Activated CD4-positive, alpha-beta T cell treated with anti-CD3 and anti-CD28 coated beads, Interleukin-10, Interleukin-2, amounts not matched to agents 100 ng/mL and 50 ng/mL, durations not matched to agents 16 hours and 8 hours (primary cell): ENCODE measurements around the gene TBCD.

Experiments
- DNase-seq: peaks from one replicate; pipeline ENCODE4 v3.0.0-alpha.2; 2020

The TBCD gene

DNA sequence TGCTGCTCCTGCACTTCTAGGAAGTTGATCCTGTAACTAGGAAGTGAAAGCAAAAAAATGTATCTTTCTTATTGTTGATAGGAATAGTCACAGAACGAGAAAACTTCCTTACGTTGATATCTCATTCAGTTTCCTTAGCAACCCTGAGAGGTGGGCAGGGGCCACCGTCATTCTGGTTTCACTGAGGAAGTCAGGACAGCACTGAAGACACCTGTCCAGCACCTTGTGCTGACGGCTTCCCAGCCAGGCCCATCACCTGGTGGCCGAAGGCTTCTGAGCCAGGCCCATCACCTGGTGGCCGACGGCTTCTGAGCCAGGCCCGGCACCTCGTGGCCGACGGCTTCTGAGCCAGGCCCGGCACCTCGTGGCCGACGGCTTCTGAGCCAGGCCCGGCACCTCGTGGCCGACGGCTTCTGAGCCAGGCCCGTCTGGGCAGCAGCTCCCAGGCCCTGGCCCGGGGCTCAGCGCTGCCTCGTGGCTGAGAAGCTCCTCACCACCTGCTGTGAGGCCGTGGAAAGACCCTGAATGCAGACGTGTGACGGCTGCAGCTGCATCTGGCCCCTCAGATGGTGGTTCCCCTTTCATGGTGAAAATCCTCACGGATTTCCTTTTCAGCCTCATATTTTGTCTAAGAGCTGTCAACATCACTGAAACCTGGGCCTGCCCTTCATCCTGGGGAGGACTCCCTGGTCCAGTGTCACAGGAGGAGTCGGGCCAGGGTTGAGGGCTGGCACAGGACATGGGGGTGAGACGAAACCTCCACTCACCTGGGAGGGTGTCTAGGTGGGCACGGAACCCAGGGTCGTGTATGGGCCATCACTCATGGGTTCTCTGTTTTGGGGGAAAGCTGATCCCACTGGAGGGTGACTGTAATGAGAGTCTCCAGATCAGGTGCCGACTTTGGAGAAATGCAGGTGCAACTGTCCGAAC, 121.0 kb downstream of the TBCD start:
- no peak for DNase-seq

- DNase-seq, result no peak
These were observed 121.7 kb downstream of the TBCD start for GRCh38 chr17:82873521-82873920.

GRCh38 chr17:82874011-82874835, 122.4 kb downstream of the TBCD start:
- DNase-seq, result no peak

DNA sequence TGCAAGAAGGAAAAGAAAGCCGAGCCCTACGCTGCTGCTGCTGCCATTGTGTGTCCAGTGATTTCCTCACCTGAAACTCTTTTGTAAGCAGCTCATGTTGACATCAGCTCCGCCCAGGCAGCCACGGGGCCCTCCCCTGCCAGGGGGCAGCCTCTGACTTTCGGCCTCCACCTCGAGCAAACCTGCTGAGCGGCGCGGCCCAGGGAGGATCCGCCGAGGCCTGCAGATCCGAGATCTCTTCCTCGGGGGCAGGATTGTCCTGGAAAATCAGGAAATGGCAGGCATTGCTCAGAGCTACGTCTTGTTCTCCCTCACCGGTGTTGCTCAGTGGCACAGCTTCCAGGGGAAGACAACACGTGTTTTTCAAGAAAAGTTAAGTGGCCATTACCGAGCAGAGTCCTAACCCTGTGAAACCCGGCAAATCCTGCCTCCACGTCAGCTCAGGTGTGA, 123.6 kb downstream of the TBCD start:
- DNase-seq, result no peak

DNA sequence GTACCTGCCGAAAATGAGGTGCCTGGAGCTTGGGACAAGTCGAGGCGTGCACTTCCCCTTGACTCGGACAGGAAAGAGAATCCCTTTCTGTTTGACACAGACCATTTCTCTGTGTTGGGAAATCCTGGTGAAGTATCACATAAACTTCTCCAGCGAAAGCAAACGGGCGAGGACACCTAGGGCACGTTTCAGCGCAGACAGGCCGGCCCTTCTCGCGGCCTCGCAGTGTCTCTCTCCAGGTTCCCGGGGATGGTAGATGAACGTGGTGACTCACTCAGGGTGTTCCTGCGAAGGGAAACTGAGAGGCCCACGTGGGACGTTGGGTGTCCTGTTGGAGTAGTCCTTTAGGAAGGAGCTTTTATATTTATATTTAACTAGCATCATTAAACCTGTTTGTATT, 124.3 kb downstream of the TBCD start:
- no peak for DNase-seq

DNA sequence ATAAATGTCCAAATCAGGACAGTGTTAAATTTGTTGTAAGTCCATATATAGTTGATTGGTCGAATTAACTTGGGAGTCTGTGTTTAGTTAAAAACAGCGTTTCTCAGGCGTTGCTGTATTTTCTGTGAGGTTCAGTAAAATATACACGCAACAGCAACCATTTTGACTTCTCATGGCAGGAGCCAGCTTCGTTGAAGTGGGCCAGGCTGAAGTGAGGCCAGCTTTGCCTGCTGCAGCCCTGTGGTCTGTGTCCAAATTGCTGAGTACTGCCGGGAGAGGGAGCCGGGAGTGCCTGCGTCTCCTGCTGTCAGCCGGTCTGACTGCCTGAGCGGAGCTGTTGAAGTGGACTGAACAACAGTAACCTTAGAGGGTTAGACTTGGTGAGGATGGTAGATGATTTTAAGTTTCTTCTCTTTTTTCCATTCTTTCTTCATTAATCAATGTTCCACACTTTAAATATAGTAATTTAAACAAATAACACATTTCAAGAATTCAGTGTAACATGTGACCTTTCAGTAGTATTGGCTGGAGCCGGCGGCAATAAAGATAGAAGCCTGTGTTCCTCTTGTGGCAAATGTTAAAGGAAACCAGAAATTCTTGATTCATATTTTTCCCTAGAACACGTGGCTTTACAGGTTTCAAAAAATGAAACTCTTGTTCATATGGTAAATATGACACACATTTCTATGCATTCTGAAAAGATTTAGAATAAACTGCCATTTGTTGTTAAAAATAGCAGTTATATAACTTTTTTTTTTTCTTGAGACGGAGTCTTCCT, 124.9 kb downstream of the TBCD start:
- DNase-seq, result peak; percentile 45

- no peak for DNase-seq
These were observed 126.7 kb downstream of the TBCD start for GRCh38 chr17:82878527-82878926.

GRCh38 chr17:82879241-82879640, 127.4 kb downstream of the TBCD start:
- DNase-seq, result no peak

DNA sequence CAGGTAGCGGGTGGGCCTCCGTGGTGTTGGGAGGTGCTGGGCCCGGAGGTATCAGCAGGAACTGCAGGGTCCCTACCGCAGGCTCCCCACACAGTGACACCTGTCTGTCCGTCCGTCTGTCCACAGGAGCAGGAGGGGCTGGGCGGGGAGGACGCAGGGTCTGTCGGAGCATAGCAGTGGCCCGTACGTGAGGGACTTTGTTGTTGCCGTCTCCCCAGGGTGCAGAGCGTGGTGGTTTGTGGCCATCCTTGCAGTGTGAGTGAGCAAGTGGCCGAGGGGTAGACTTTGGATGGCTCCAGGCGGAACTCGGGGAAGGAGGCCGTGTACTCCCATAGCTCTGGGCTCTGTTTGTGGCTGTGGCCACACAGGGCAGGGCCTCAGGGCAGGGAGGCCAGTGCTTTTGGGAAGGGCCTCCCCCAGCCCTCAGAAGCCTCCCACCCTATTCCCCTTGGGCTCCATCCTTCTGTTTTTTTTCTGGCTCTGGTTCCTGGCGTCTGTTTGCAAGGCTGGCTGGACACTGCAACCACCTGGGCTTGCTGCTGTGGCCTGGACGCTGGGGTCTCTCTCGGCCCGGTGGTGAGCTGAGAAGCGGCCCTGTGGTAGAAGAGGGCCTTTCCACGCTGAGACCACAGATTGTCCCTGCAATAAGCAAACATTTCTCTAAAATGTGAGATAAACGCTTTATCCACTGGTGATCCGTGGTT, 128.9 kb downstream of the TBCD start:
- no peak for DNase-seq

DNA sequence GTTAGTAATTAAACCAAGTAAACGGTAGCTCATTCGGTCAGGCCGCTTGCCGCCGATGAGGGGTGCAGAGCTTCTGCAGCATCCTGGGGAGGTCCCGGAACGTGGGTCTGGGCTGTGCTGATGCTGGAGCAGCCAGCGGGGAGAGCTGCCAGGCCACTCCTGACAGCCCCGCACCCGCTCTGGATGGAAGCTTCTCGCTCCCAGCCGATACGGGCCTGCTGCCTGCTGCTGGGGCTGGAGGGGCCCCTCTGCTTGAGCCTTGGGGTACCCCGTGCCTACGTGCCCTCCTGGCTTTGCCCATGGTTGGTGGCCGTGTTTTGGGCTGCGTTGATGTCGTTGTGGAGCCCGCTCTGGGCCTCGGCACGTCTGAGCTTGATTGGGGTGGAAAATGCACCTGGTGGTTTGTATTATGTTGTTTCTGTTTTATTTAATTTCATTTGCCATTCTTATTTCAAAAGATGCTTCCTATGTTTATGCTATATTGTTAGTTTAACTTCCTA, 129.5 kb downstream of the TBCD start:
- no peak for DNase-seq

DNA sequence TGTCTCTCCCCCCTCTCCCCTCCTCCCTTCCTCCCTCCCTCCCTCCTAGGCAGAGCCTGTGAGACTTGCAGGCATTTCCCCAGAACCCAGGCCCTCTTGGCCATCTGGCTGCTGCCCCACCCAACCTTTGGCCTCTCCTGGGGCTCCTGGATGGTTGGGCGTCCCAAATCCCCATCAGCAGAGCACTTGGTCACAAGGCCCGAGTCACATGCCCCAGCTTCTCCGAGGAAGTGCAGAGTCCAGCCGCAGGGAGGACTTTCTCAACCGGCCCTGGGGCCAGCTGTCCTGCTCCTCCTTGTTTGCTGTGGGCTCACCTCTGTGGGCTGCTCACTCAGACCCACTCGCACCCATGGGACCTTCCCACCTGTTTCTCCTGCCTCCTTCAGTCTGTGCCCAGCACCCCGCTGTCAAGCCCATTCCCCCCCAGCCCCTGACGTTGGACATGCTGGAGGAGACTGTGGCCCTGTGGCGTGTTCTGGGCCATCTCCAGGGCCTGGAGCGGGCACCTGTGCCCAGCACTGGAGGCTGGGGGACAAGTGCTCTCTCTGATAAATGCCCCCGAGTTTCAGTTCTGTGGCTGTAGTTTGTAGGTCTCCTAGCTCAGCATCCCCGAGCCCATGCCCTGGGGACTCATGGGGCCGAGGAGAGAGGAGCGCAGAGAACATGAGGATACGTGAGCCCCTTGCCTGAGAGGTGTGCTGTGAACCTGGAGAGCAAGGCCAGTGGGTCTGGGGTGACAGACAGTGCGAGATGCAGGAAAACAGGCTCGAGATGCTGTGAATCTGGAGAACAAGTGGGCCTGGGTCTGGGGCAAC, 130.2 kb downstream of the TBCD start:
- no peak for DNase-seq

GRCh38 chr17:82882715-82883418, 131.0 kb downstream of the TBCD start:
- DNase-seq, result peak; percentile 84

DNA sequence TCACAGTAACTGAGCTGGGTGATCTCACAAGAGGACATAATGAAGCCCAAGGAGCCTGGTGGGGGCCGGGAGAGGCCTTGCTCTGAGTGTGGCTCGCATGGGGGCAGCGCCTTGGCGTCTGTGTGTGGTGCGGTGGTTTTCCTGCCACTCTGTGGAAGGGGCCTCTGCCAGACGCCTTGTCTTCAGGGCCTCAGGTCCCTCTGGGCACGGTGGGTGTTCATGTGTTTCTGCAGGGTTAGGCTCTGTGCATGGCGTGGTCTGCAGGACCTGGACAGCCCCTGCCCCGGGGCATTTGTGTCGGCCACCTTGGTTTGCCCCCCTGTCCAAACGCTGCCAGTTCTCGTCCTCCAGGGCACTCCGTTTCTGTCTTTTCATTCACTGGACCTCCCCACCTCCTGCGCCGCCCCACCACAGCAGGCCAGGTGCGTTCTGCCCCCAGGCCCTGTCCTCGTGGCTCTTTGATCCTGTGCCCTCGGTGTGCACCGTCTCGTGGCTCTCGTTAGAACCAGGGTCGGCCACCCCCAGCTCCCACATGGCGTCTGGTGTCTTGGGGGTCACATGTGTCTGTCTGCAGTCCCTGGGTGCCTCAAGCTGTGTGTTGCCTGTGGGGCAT, 131.7 kb downstream of the TBCD start:
- no peak for DNase-seq

- no peak for DNase-seq
These were observed 132.6 kb downstream of the TBCD start for GRCh38 chr17:82884341-82884969.

DNA sequence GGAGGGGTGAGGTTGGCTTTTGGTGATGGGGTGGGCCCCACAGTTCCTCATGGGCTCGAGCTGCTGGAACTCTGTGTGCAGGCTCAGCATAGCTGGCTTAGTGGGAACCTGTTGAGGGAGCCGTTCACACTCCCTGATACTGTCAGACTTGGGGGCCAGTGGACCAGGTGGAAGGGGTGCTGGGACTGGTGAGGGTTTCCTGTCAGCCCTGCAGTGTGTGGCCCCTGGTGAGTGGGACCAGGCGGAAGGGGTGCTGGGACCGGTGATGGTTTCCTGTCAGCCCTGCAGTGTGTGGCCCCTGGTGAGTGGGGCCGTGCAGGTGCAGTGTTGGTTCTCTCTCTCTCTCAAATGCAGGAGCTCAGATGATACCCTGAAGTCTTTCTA, 133.1 kb downstream of the TBCD start:
- DNase-seq, result peak; percentile 54

- no peak for DNase-seq
These were observed 135.6 kb downstream of the TBCD start for GRCh38 chr17:82887255-82888164.

- no peak for DNase-seq
These were observed 137.0 kb downstream of the TBCD start for GRCh38 chr17:82888583-82889495.
